NT2/D1 (cell line): ENCODE data around the gene GIPC2.

Experiments
- SUZ12 ChIP-seq: IDR thresholded peaks from 2 replicates; pipeline ENCODE4 v1.6.1; 2011; ENCODE audit not compliant: insufficient read length, insufficient read depth; ENCODE audit errors: extremely low read depth
- YY1 ChIP-seq: IDR thresholded peaks from 2 replicates; pipeline ENCODE4 v1.6.1; 2011; ENCODE audit not compliant: insufficient read length, insufficient read depth
- ZNF274 ChIP-seq: IDR thresholded peaks from 2 replicates; pipeline ENCODE4 v1.6.1; 2011; ENCODE audit warnings: mild to moderate bottlenecking, low read depth, low read length

DNA sequence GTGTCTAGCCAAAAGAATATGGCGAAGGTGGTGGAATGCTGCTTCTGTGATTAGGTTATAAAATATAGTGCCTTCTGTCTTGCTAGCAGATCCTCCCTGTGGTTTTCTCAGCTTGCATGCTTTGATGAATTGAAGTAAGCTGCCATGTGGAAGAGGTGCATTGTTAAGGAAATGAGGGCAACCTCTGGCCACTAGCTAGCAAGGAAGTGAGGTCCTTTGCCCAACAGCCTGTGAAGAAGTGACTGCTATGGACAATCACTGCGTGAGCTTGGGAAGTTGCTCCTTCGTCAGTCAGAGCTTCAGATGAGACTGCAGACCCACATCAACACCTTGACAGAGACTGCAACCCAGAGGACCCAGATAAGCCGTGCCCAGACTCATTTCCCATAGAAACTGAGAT lies 109.4 kb downstream of the GIPC2 start:
- no peak for TF ChIP-seq YY1
- no peak for TF ChIP-seq ZNF274
- TF ChIP-seq SUZ12, result no peak
